ENCODE data around the gene CPT2. TPM values are rescaled to one million over a fixed set of nuclear protein-coding genes. Genes with fewer than 3 reads are reported as not detected.

Gene CPT2
- total RNA-seq, 1 donor from 2014 or later = 22.9 TPM

DNA sequence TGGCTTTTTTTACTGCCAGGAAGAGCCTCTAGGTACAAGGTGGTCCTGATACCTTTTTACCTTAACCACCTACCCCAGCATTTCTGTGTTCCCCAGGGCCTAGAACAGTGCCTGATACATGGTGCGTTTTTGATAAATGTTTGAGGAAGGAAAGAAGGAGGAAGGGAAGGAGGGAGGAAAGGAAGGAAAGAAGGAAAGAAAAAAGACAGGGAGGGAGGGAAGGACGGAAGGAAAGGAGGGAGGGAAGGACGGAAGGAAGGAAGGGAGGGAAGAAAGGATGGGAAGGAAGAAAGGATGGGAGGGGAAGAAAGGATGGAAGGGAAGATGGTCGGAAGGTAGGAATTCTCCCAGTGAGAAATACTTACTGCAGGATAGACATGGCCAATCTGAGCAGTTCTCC lies 53.7 kb downstream of the CPT2 start:
- Mint-ChIP-seq H3K27ac (ENCODE audit: unreplicated experiment) (no peak overlapping the region), H3K27me3 (ENCODE audit: low read depth) (no peaks in the 10 kb centered on the region), H3K4me3 (no peak overlapping the region), H3K36me3 (ENCODE audit: low read depth) (peaks cover 25% of the 10 kb centered on the region), H3K4me1 (no peaks in the 10 kb centered on the region), H3K9me3 (no peaks in the 10 kb centered on the region)
- TF ChIP-seq, protein P1, sequence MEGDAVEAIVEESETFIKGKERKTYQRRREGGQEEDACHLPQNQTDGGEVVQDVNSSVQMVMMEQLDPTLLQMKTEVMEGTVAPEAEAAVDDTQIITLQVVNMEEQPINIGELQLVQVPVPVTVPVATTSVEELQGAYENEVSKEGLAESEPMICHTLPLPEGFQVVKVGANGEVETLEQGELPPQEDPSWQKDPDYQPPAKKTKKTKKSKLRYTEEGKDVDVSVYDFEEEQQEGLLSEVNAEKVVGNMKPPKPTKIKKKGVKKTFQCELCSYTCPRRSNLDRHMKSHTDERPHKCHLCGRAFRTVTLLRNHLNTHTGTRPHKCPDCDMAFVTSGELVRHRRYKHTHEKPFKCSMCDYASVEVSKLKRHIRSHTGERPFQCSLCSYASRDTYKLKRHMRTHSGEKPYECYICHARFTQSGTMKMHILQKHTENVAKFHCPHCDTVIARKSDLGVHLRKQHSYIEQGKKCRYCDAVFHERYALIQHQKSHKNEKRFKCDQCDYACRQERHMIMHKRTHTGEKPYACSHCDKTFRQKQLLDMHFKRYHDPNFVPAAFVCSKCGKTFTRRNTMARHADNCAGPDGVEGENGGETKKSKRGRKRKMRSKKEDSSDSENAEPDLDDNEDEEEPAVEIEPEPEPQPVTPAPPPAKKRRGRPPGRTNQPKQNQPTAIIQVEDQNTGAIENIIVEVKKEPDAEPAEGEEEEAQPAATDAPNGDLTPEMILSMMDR (conservative IDR thresholded peaks at IDR 0.05) = no peak
- no peak for DNase-seq (ENCODE audit: low read depth, low spot score)

DNA sequence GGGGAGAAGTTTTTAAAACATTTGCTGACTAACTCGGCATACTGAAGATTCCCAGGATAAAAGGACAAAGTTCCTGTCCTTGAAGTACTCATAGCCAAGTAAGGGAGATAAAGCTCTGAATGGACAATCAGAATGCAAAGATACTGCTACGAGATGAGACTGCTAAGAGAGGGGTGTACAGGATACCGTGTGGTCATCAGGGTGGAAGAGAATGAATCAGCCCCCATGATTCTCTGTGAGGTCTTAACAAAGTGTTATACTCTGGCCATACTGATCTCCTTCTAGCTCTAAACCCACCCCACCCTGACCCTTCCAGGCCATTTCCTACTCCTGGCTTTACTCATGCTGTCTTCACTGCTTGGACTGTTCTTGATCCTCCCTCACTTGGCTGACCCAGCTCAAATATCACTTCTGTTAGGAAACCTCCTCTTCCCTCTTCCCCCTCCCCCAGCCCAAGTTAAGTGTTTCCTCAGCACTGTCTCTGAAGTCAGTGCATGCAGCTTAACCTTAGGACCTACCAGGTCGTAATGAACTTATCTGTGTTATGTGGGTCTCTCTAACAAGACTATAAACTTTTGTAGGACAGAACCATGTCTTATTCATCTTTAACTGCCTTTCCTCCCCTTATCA lies 57.5 kb downstream of the CPT2 start:
- Mint-ChIP-seq H3K36me3 (ENCODE audit: low read depth) (peaks cover 21% of the 10 kb centered on the region), H3K27ac (ENCODE audit: unreplicated experiment) (no peak overlapping the region)
- TF ChIP-seq, protein P1 (conservative IDR thresholded peaks at IDR 0.05) = no peak

DNA sequence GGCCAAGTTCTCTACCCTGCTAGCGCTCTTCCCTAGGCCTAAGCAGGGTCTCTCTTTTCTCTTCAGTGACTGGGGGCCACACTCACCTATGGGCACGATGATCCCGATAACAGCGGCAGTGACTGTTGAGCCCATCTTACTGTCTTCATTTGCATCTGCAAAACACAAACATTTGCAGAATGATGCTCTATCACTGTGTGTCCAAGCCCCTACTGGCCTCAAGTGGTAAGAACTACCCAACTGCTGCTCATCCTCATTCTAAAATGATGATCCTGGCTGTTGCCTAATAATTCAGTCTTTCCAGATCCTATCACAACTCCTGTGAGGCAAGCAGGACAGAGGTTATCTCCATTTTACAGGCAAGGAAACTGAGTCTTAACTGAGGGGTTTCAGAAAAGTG lies 58.4 kb downstream of the CPT2 start:
- H3K36me3 Mint-ChIP-seq (ENCODE audit: low read depth) = peaks cover 14% of the 10 kb centered on the region

More for the DNA sequence above, 57.5 kb downstream of the CPT2 start:
- DNase-seq (ENCODE audit: low read depth, low spot score) = no peak
- H3K27me3 Mint-ChIP-seq (ENCODE audit: low read depth) = no peaks in the 10 kb centered on the region
- H3K9me3 Mint-ChIP-seq = no peaks in the 10 kb centered on the region
- H3K4me1 Mint-ChIP-seq = no peaks in the 10 kb centered on the region
- no peak overlapping the region for H3K4me3 Mint-ChIP-seq

DNA sequence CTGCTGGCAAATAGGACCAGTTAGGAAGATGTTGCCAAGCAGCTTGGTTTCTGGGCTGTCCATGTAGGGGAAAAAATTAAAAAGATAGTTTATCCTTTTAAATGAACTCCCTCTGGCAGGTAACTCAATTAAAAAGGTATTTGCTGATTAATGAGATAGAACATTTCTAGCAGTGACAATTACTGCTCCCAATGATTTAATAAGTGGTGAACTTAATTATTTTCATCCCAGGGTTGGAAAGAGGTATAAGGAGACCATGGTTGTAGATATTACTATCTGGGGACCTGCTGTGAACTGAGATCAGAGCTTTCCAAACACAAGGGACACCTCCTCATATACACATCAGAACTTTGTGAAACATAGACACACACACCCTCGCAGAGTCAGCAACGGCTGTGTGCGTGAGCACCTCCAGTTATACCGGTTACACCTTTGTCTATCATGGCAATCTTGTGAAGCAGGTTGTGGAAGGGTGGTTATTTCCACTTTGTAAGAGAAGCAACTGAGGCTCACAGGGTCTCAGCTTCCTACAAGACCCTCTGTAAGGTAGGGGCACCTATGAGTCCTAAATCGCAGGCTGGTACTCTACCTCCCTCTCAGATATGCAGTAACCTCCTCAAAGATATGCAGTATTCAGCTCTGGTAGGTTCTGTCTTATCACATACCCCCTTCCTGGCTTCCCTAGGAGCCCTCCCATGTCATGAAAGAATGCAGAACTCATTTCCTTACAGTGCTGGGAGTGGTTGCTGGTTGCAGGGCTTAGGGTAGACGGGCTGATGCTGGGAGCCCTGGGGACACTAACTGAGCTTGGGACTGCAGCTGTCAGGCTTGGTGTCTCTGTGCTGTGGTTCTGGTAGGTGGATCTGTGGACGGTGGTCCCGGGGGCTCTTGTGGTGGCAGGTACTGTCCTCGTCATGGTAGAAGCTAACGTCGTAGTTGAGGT lies 60.2 kb downstream of the CPT2 start:
- no peaks in the 10 kb centered on the region for H3K9me3 Mint-ChIP-seq
- no peak overlapping the region for H3K4me3 Mint-ChIP-seq
- no peak overlapping the region for H3K27ac Mint-ChIP-seq (ENCODE audit: unreplicated experiment)
- no peak for DNase-seq (ENCODE audit: low read depth, low spot score)
- no peaks in the 10 kb centered on the region for H3K4me1 Mint-ChIP-seq
- TF ChIP-seq, protein P1 (conservative IDR thresholded peaks at IDR 0.05) = no peak
- H3K27me3 Mint-ChIP-seq (ENCODE audit: low read depth) = no peaks in the 10 kb centered on the region
- H3K36me3 Mint-ChIP-seq (ENCODE audit: low read depth) = peaks cover 7% of the 10 kb centered on the region

More for the DNA sequence above, 58.4 kb downstream of the CPT2 start:
- H3K27me3 Mint-ChIP-seq (ENCODE audit: low read depth) = no peaks in the 10 kb centered on the region
- TF ChIP-seq, protein P1 (conservative IDR thresholded peaks at IDR 0.05) = peak; percentile 18
- peak overlapping the region; percentile 58 for H3K27ac Mint-ChIP-seq (ENCODE audit: unreplicated experiment)
- H3K4me3 Mint-ChIP-seq = no peak overlapping the region
- no peaks in the 10 kb centered on the region for H3K4me1 Mint-ChIP-seq
- H3K9me3 Mint-ChIP-seq = no peaks in the 10 kb centered on the region
- no peak for DNase-seq (ENCODE audit: low read depth, low spot score)

DNA sequence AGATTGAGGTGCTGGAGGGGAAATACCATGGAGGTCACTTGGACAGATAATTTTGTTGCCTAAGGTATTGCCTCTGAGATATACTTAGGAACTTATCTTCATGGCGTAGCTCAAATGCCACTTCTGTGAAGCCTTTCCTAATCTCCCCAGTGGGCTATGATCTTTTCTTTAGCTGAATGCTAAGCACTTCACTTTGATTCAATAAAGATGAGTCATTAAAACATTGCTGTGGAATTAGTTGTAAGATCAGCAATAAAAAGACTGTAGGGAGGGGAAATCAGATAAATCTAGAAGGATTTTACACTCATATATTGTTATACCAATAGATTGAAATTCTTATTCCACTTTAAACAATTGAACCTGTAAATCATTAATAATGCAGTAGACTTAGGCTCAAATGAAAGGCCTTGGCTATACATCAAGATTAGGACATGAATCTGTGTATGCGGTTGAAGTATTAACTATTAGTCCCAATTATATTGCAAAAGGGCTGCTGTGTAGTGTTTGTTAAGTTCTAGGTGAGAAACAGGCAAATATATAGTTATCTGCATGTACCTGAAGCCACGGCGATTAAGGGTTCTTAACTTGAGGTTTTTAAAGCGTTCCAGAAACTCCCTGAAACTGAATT lies 60.9 kb downstream of the CPT2 start:
- Mint-ChIP-seq H3K9me3 (no peaks in the 10 kb centered on the region), H3K27me3 (ENCODE audit: low read depth) (no peaks in the 10 kb centered on the region), H3K27ac (ENCODE audit: unreplicated experiment) (no peak overlapping the region), H3K36me3 (ENCODE audit: low read depth) (peaks cover 7% of the 10 kb centered on the region), H3K4me3 (no peak overlapping the region), H3K4me1 (no peaks in the 10 kb centered on the region)
- DNase-seq (ENCODE audit: low read depth, low spot score) = no peak
- TF ChIP-seq, protein P1 (conservative IDR thresholded peaks at IDR 0.05) = no peak
